GM23338 (cell line): ENCODE data around the gene SPINDOC. TPM values are rescaled to one million over a fixed set of nuclear protein-coding genes. Genes with fewer than 3 reads are reported as not detected.

ENCODE experiments used
- ATAC-seq: fragments of 200-7000 bp; cut with Tn5 transposase; 3 replicates; pipeline ENCODE4 v1.9.1; 2020
- DNase-seq: peaks from one replicate; pipeline ENCODE4 v3.0.0-alpha.2; 2015; ENCODE audit warnings: low spot score
- H2AFZ ChIP-seq: fragments of 200-600 bp; sonication (generic); 2 replicates; pipeline ENCODE4 v1.8.0; 2016; ENCODE audit warnings: antibody characterized with exemption, mild to moderate bottlenecking, moderate library complexity
- H3F3A ChIP-seq: fragments of 200-600 bp; sonication (generic); replicated peaks from 2 replicates; pipeline ENCODE4 v1.8.0; 2017; ENCODE audit warnings: antibody characterized with exemption, mixed run types, low read depth
- H3K27ac ChIP-seq: fragments of 200-600 bp; sonication (generic); 2 replicates; pipeline ENCODE4 v1.6.1; 2016; ENCODE audit warnings: low read depth
- H3K27me3 ChIP-seq: fragments of 200-600 bp; sonication (generic); 2 replicates; pipeline ENCODE4 v1.8.0; 2016; ENCODE audit warnings: mild to moderate bottlenecking, mixed run types, moderate library complexity; ENCODE audit not compliant: insufficient read depth
- H3K36me3 ChIP-seq: fragments of 200-600 bp; sonication (generic); 2 replicates; pipeline ENCODE4 v1.8.0; 2016; ENCODE audit warnings: mild to moderate bottlenecking; ENCODE audit not compliant: insufficient read depth
- H3K4me1 ChIP-seq: fragments of 200-600 bp; sonication (generic); 2 replicates; pipeline ENCODE4 v1.8.0; 2016; ENCODE audit warnings: mild to moderate bottlenecking, moderate library complexity; ENCODE audit not compliant: insufficient read depth
- H3K4me2 ChIP-seq: fragments of 200-600 bp; sonication (generic); 2 replicates; pipeline ENCODE4 v1.7.1; 2017; ENCODE audit warnings: mixed run types
- H3K4me3 ChIP-seq: fragments of 200-600 bp; sonication (generic); 2 replicates; pipeline ENCODE4 v1.6.1; 2016; ENCODE audit warnings: mixed run types
- H3K79me2 ChIP-seq: fragments of 200-600 bp; sonication (generic); replicated peaks from 2 replicates; pipeline ENCODE4 v1.8.0; 2017; ENCODE audit warnings: mild to moderate bottlenecking; ENCODE audit not compliant: insufficient read depth
- H3K9me2 ChIP-seq: fragments of 200-600 bp; sonication (generic); 2 replicates; pipeline ENCODE4 v1.8.0; 2017; ENCODE audit not compliant: insufficient read depth
- H4K20me1 ChIP-seq: fragments of 200-600 bp; sonication (generic); replicated peaks from 2 replicates; pipeline ENCODE4 v1.8.0; 2017; ENCODE audit warnings: mild to moderate bottlenecking; ENCODE audit not compliant: insufficient read depth
- H3K27ac Mint-ChIP-seq: 2 replicates; pipeline ENCODE4 v1.8.0; 2020; ENCODE audit warnings: inconsistent platforms, mild to moderate bottlenecking, moderate library complexity, mixed read lengths
- H3K27me3 Mint-ChIP-seq: 3 replicates; pipeline ENCODE4 v1.8.0; 2022; ENCODE audit warnings: low read depth, mild to moderate bottlenecking, moderate library complexity, mixed read lengths, inconsistent platforms; ENCODE audit not compliant: insufficient read depth, poor library complexity
- H3K36me3 Mint-ChIP-seq: 3 replicates; pipeline ENCODE4 v1.8.0; 2021; ENCODE audit warnings: low read depth, mild to moderate bottlenecking, inconsistent platforms, moderate library complexity, mixed read lengths
- H3K4me1 Mint-ChIP-seq: 3 replicates; pipeline ENCODE4 v1.8.0; 2020; ENCODE audit warnings: mild to moderate bottlenecking, inconsistent platforms, mixed read lengths
- H3K4me3 Mint-ChIP-seq: 3 replicates; pipeline ENCODE4 v1.8.0; 2021; ENCODE audit warnings: moderate library complexity, mild to moderate bottlenecking, inconsistent platforms, mixed read lengths
- H3K9me3 Mint-ChIP-seq: 3 replicates; pipeline ENCODE4 v1.8.0; 2020; ENCODE audit warnings: moderate library complexity, mild to moderate bottlenecking, inconsistent platforms, mixed read lengths
- CREB1 ChIP-seq: fragments of 250-450 bp; sonication (Bioruptor Pico); IDR thresholded peaks from 2 replicates; pipeline ENCODE4 v1.5.0; 2020; ENCODE audit warnings: low read depth, mild to moderate bottlenecking, moderate library complexity
- EZH2phosphoT487 ChIP-seq: fragments of 200-600 bp; sonication (generic); IDR thresholded peaks from one replicate; pipeline ENCODE4 v1.8.1; 2018; ENCODE audit warnings: antibody characterized with exemption; ENCODE audit not compliant: unreplicated experiment
- JUNB ChIP-seq: IDR thresholded peaks from one replicate; pipeline ENCODE4 v1.6.1; 2016; ENCODE audit warnings: antibody characterized with exemption; ENCODE audit not compliant: unreplicated experiment
- NANOG ChIP-seq: IDR thresholded peaks from 2 replicates; pipeline ENCODE4 v1.6.1; 2016; ENCODE audit warnings: antibody characterized with exemption, borderline replicate concordance
- ZNF114 ChIP-seq: fragments of 250-450 bp; sonication (Bioruptor Pico); IDR thresholded peaks from 2 replicates; pipeline ENCODE4 v1.5.0; 2020; ENCODE audit warnings: mild to moderate bottlenecking, moderate library complexity
- ZNF331 ChIP-seq: fragments of 250-450 bp; sonication (Bioruptor Pico); IDR thresholded peaks from 2 replicates; pipeline ENCODE4 v1.5.0; 2020; ENCODE audit warnings: low read depth, mild to moderate bottlenecking, moderate library complexity
- polyA plus RNA-seq: library from polyadenylated mRNA; unstranded; fragments of >200 nt; fragmentation: Nextera tagmentation; extraction: Ambion mirVana; gene quantifications from 2 replicates; pipeline ENCODE4 v1.2.1, GENCODE V29; 2016
- total RNA-seq: library from RNA; depleted of rRNA; stranded (reverse); fragments of >200 nt; shearing (Covaris generic); gene quantifications from 2 replicates; pipeline ENCODE4 v1.2.3, GENCODE V29; 2014
- TF ChIP-seq, protein P1 (sequence below): IDR thresholded peaks from 2 replicates; pipeline ENCODE4 v1.6.1; 2016; ENCODE audit warnings: antibody characterized with exemption
- TF ChIP-seq, protein P2 (sequence below): fragments of 250-450 bp; sonication (Bioruptor Pico); IDR thresholded peaks from 2 replicates; pipeline ENCODE4 v1.5.0; 2020; ENCODE audit warnings: mild to moderate bottlenecking, moderate library complexity
- TF ChIP-seq, protein P3 (sequence below): IDR thresholded peaks from one replicate; pipeline ENCODE4 v1.6.1; 2018; ENCODE audit warnings: antibody characterized with exemption; ENCODE audit not compliant: unreplicated experiment

SPINDOC gene
- total and polyA plus RNA-seq, 2 experiments from 2014 or later: 9.4 to 84.7 TPM

DNA sequence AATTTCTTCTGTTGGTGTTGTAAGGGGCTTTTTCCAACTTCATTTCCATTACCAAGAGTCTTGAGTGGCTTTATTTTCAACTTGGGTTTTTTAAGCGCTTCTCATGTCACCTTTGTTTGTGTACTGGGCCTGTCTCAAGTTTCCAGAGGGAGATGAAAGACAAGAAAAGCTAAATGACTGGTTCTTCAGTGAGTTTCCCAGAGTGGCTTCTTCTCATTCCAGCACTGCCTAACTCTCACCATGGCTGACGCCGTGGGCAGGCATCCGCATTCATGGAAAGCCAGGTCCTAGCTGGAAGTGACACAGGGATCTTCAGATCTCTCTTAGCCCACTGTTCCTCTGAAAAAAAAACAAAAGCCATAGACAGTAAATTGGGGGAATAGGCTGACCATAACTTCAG lies 54.3 kb downstream of the SPINDOC start (continued):
- TF ChIP-seq, protein P1, sequence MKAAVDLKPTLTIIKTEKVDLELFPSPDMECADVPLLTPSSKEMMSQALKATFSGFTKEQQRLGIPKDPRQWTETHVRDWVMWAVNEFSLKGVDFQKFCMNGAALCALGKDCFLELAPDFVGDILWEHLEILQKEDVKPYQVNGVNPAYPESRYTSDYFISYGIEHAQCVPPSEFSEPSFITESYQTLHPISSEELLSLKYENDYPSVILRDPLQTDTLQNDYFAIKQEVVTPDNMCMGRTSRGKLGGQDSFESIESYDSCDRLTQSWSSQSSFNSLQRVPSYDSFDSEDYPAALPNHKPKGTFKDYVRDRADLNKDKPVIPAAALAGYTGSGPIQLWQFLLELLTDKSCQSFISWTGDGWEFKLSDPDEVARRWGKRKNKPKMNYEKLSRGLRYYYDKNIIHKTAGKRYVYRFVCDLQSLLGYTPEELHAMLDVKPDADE: no peak

DNA sequence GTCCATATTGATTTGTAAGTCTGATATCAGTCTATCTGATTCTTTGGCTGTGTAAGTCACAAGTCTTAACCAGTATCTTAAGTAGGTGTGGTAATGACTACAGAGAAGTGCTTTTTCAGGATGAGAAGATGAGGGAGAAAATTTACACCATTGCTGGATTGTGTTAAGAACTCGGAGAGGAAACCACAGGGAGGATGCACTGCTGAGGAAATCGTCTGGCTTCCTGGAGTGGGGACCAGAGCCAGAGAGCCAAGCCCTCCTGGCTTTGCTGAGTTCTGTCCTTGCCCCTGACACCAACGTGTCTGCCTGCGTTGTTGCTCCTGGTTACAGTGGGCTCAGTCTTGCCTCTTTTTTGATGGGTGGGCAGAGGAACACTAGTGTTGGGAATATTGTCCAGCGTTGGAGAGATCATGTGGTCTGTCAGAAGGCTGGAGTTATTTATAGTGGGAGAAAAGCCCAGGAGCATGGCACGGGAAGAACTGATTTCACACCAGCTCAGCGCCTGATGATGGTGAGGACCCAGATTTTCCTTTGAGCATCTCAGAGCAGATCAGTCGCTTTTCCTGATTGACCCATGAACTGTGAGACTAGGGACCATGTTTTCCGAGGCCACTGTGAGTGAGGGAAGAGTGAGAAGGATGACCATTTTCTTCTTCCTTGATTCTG lies 55.3 kb downstream of the SPINDOC start:
- no peaks in the 10 kb centered on the region for H3K9me2 ChIP-seq
- Mint-ChIP-seq H3K9me3 (no peaks in the 10 kb centered on the region), H3K27me3 (no peaks in the 10 kb centered on the region), H3K4me1 (peaks cover 63% of the 10 kb centered on the region), H3K4me3 (no peak overlapping the region), H3K36me3 (no peaks in the 10 kb centered on the region; the same call in 2 of the 3 replicates), H3K27ac (0 out of 2 replicates have a peak overlapping the region, but pooled peaks have one; percentile 31)
- TF ChIP-seq CREB1 (CRISPR knock-in tag) (no peak), NANOG (no peak), ZNF331 (CRISPR knock-in tag) (no peak), ZNF114 (CRISPR knock-in tag) (no peak), JUNB (no peak), EZH2phosphoT487 (no peak)
- TF ChIP-seq, protein P2, sequence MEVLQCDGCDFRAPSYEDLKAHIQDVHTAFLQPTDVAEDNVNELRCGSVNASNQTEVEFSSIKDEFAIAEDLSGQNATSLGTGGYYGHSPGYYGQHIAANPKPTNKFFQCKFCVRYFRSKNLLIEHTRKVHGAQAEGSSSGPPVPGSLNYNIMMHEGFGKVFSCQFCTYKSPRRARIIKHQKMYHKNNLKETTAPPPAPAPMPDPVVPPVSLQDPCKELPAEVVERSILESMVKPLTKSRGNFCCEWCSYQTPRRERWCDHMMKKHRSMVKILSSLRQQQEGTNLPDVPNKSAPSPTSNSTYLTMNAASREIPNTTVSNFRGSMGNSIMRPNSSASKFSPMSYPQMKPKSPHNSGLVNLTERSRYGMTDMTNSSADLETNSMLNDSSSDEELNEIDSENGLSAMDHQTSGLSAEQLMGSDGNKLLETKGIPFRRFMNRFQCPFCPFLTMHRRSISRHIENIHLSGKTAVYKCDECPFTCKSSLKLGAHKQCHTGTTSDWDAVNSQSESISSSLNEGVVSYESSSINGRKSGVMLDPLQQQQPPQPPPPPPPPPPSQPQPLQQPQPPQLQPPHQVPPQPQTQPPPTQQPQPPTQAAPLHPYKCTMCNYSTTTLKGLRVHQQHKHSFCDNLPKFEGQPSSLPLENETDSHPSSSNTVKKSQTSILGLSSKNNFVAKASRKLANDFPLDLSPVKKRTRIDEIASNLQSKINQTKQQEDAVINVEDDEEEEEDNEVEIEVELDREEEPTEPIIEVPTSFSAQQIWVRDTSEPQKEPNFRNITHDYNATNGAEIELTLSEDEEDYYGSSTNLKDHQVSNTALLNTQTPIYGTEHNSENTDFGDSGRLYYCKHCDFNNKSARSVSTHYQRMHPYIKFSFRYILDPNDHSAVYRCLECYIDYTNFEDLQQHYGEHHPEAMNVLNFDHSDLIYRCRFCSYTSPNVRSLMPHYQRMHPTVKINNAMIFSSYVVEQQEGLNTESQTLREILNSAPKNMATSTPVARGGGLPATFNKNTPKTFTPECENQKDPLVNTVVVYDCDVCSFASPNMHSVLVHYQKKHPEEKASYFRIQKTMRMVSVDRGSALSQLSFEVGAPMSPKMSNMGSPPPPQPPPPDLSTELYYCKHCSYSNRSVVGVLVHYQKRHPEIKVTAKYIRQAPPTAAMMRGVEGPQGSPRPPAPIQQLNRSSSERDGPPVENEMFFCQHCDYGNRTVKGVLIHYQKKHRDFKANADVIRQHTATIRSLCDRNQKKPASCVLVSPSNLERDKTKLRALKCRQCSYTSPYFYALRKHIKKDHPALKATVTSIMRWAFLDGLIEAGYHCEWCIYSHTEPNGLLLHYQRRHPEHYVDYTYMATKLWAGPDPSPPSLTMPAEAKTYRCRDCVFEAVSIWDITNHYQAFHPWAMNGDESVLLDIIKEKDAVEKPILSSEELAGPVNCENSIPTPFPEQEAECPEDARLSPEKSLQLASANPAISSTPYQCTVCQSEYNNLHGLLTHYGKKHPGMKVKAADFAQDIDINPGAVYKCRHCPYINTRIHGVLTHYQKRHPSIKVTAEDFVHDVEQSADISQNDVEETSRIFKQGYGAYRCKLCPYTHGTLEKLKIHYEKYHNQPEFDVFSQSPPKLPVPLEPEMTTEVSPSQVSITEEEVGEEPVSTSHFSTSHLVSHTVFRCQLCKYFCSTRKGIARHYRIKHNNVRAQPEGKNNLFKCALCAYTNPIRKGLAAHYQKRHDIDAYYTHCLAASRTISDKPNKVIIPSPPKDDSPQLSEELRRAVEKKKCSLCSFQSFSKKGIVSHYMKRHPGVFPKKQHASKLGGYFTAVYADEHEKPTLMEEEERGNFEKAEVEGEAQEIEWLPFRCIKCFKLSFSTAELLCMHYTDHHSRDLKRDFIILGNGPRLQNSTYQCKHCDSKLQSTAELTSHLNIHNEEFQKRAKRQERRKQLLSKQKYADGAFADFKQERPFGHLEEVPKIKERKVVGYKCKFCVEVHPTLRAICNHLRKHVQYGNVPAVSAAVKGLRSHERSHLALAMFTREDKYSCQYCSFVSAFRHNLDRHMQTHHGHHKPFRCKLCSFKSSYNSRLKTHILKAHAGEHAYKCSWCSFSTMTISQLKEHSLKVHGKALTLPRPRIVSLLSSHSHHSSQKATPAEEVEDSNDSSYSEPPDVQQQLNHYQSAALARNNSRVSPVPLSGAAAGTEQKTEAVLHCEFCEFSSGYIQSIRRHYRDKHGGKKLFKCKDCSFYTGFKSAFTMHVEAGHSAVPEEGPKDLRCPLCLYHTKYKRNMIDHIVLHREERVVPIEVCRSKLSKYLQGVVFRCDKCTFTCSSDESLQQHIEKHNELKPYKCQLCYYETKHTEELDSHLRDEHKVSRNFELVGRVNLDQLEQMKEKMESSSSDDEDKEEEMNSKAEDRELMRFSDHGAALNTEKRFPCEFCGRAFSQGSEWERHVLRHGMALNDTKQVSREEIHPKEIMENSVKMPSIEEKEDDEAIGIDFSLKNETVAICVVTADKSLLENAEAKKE (CRISPR knock-in tag): no peak
- TF ChIP-seq, protein P3, sequence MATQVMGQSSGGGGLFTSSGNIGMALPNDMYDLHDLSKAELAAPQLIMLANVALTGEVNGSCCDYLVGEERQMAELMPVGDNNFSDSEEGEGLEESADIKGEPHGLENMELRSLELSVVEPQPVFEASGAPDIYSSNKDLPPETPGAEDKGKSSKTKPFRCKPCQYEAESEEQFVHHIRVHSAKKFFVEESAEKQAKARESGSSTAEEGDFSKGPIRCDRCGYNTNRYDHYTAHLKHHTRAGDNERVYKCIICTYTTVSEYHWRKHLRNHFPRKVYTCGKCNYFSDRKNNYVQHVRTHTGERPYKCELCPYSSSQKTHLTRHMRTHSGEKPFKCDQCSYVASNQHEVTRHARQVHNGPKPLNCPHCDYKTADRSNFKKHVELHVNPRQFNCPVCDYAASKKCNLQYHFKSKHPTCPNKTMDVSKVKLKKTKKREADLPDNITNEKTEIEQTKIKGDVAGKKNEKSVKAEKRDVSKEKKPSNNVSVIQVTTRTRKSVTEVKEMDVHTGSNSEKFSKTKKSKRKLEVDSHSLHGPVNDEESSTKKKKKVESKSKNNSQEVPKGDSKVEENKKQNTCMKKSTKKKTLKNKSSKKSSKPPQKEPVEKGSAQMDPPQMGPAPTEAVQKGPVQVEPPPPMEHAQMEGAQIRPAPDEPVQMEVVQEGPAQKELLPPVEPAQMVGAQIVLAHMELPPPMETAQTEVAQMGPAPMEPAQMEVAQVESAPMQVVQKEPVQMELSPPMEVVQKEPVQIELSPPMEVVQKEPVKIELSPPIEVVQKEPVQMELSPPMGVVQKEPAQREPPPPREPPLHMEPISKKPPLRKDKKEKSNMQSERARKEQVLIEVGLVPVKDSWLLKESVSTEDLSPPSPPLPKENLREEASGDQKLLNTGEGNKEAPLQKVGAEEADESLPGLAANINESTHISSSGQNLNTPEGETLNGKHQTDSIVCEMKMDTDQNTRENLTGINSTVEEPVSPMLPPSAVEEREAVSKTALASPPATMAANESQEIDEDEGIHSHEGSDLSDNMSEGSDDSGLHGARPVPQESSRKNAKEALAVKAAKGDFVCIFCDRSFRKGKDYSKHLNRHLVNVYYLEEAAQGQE: no peak
- H4K20me1 ChIP-seq: peaks cover 42% of the 10 kb centered on the region
- no peak overlapping the region for H3K4me2 ChIP-seq
- DNase-seq (no peak), ATAC-seq (no peak)
- H3K4me3 ChIP-seq: no peak overlapping the region
- no peaks in the 10 kb centered on the region; the same call in 1 of the 2 replicates for H3K36me3 ChIP-seq
- H2AFZ ChIP-seq: no peak overlapping the region
- H3F3A ChIP-seq: peaks cover 9% of the 10 kb centered on the region; the same call in 1 of the 2 replicates
- H3K27me3 ChIP-seq: no peaks in the 10 kb centered on the region
- H3K27ac ChIP-seq: 0 out of 2 replicates have a peak overlapping the region, but pooled peaks have one; percentile 55
- H3K4me1 ChIP-seq: peaks cover 33% of the 10 kb centered on the region
- peaks cover 89% of the 10 kb centered on the region for H3K79me2 ChIP-seq
